Parathyroid adenoma (tissue), 2 donors: ENCODE results near the gene CACNA1D.
A peak's percentile ranks its signal among the peaks of the same experiment; 100 is the strongest.

Source experiments
- H2AFZ ChIP-seq: fragments of 300-600 bp; sonication (generic); one replicate; pipeline ENCODE4 v1.7.0; 2017; ENCODE audit warnings: antibody characterized with exemption, mild to moderate bottlenecking
- H3K27ac ChIP-seq: fragments of 300-600 bp; sonication (generic); one replicate; pipeline ENCODE4 v1.7.0; 2017
- H3K27me3 ChIP-seq: fragments of 300-600 bp; sonication (generic); one replicate; pipeline ENCODE4 v1.7.0; 2017; ENCODE audit warnings: low read length; ENCODE audit not compliant: control insufficient read depth, insufficient read depth
- H3K36me3 ChIP-seq: fragments of 300-600 bp; sonication (generic); one replicate; pipeline ENCODE4 v1.7.0; 2017; ENCODE audit warnings: low read length; ENCODE audit not compliant: control insufficient read depth, insufficient read depth
- H3K4me1 ChIP-seq: fragments of 300-600 bp; sonication (generic); one replicate; pipeline ENCODE4 v1.7.0; 2017; ENCODE audit warnings: control low read depth
- H3K4me2 ChIP-seq: fragments of 300-600 bp; sonication (generic); one replicate; pipeline ENCODE4 v1.7.0; 2017; ENCODE audit warnings: low read length
- H3K4me3 ChIP-seq: fragments of 300-600 bp; sonication (generic); one replicate; pipeline ENCODE4 v1.7.0; 2017; ENCODE audit warnings: low read depth, low read length
- H3K79me2 ChIP-seq: fragments of 300-600 bp; sonication (generic); one replicate; pipeline ENCODE4 v1.7.0; 2017; ENCODE audit warnings: control low read depth
- H3K9ac ChIP-seq: fragments of 300-600 bp; sonication (generic); one replicate; pipeline ENCODE4 v1.7.0; 2017; ENCODE audit warnings: mild to moderate bottlenecking
- H3K9me3 ChIP-seq: fragments of 300-600 bp; sonication (generic); one replicate; pipeline ENCODE4 v1.7.0; 2017; ENCODE audit warnings: low read length; ENCODE audit not compliant: control insufficient read depth
- CTCF ChIP-seq: fragments of 300-600 bp; sonication (generic); IDR thresholded peaks from one replicate; pipeline ENCODE4 v1.7.0; 2017; ENCODE audit warnings: antibody characterized with exemption, mild to moderate bottlenecking
- donor health status: primary hyperparathyroidism.

The CACNA1D gene

DNA sequence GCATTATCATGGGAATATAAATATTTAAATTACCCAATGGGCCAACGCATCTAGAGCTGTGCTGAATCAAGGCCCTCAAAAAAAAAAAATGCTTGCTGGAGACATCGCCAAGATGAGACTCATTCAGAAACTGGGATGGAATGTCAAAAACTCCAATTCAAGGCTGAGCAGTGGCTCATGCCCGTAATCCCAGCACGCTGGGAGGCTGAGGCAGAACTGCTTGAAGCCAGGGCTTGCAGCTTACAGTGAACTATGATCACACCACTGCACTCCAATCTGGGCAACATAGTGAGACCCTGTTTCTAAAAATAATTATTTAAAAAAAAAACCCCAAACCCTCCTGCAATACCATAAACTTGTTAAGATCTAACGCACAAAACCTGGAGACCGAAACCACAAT is 3.1 kb upstream of the CACNA1D start:
- Histone ChIP-seq H3K27ac (no peak overlapping the region), H3K27me3 (no peaks in the 10 kb centered on the region)

DNA sequence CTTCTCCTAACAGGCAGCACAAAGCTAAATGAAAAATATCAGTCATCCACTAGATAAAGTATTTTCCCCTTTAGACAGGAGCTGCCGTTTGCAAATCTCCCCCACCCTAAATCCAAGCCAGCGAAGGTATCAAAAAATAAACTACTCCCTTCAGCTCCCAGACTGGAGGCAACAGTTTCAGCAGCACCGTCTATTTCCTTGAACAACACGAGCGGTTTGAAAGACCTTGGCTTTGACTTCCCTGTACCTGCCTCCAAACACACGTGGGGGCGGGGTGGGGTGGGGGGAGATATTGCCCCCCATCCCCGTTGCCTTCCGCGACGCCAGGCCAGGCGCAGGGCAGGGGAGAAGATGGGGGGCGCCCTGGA is 832 bp upstream of the CACNA1D start:
- Histone ChIP-seq H3K4me3 (peak overlapping the region; percentile 65), H3K9me3 (no peaks in the 10 kb centered on the region), H3K9ac (no peak overlapping the region), H3K79me2 (no peaks in the 10 kb centered on the region), H2AFZ (peak overlapping the region; percentile 93), H3K4me1 (peaks cover 6% of the 10 kb centered on the region), H3K36me3 (no peaks in the 10 kb centered on the region), H3K4me2 (peak overlapping the region; percentile 62), H3K27me3 (no peaks in the 10 kb centered on the region), H3K27ac (peak overlapping the region; percentile 69)
- no peak for TF ChIP-seq CTCF

More for the DNA sequence above, 3.1 kb upstream of the CACNA1D start:
- no peak for TF ChIP-seq CTCF
- H3K79me2 ChIP-seq: no peaks in the 10 kb centered on the region
- H3K4me1 ChIP-seq: peaks cover 6% of the 10 kb centered on the region
- no peak overlapping the region for H3K9ac ChIP-seq
- no peaks in the 10 kb centered on the region for H3K9me3 ChIP-seq
- no peaks in the 10 kb centered on the region for H3K36me3 ChIP-seq
- no peak overlapping the region for H3K4me2 ChIP-seq
- no peak overlapping the region for H2AFZ ChIP-seq
- no peak overlapping the region for H3K4me3 ChIP-seq

GRCh38 chr3:53495146-53495519 is 722 bp downstream of the CACNA1D start:
- peak overlapping the region; percentile 35 for H3K4me3 ChIP-seq
- H3K9me3 ChIP-seq: no peaks in the 10 kb centered on the region
- peaks cover 6% of the 10 kb centered on the region for H3K4me1 ChIP-seq
- H3K27ac ChIP-seq: no peak overlapping the region
- H2AFZ ChIP-seq: peak overlapping the region; percentile 86
- H3K27me3 ChIP-seq: no peaks in the 10 kb centered on the region
- H3K4me2 ChIP-seq: peak overlapping the region; percentile 70
- no peaks in the 10 kb centered on the region for H3K79me2 ChIP-seq
- no peaks in the 10 kb centered on the region for H3K36me3 ChIP-seq
- no peak for TF ChIP-seq CTCF
- no peak overlapping the region for H3K9ac ChIP-seq

GRCh38 chr3:53495520-53496391 is 1.3 kb downstream of the CACNA1D start:
- H3K36me3 ChIP-seq: no peaks in the 10 kb centered on the region
- H3K27ac ChIP-seq: no peak overlapping the region
- TF ChIP-seq CTCF: no peak
- no peak overlapping the region for H3K9ac ChIP-seq
- no peaks in the 10 kb centered on the region for H3K9me3 ChIP-seq
- no peaks in the 10 kb centered on the region for H3K79me2 ChIP-seq
- H3K4me3 ChIP-seq: peak overlapping the region; percentile 35
- peak overlapping the region; percentile 86 for H2AFZ ChIP-seq
- no peaks in the 10 kb centered on the region for H3K27me3 ChIP-seq
- peak overlapping the region; percentile 70 for H3K4me2 ChIP-seq
- H3K4me1 ChIP-seq: peaks cover 7% of the 10 kb centered on the region

DNA sequence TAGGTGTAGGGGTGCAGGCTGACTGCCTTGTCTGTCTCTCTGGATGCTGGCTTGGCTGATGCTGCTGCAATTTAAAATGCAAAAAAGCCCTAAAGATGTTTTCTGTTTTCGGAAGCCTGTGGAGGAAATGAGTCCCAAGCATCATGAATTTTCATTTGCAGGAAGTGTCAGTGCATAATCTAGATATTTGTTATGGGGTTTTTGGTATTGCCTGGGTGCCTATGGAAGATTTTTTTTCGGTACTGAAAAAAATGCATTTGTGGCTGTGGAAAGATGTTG is 1.9 kb downstream of the CACNA1D start:
- no peaks in the 10 kb centered on the region for H3K27me3 ChIP-seq
- H3K4me3 ChIP-seq: no peak overlapping the region
- no peak overlapping the region for H3K27ac ChIP-seq
- peak overlapping the region; percentile 86 for H2AFZ ChIP-seq
- no peak for TF ChIP-seq CTCF
- H3K79me2 ChIP-seq: no peaks in the 10 kb centered on the region
- H3K9me3 ChIP-seq: no peaks in the 10 kb centered on the region
- no peak overlapping the region for H3K9ac ChIP-seq
- no peak overlapping the region for H3K4me2 ChIP-seq
- H3K4me1 ChIP-seq: peaks cover 11% of the 10 kb centered on the region
- no peaks in the 10 kb centered on the region for H3K36me3 ChIP-seq
